Skeletal muscle satellite cell (primary cell): ENCODE measurements around the gene NPVF. TPM values are rescaled to one million over a fixed set of nuclear protein-coding genes. Genes with fewer than 3 reads are reported as not detected.

ENCODE experiments used
- H3K27me3 ChIP-seq: 2 replicates; pipeline ENCODE4 v1.7.0; 2013; ENCODE audit warnings: low read length; ENCODE audit not compliant: control insufficient read depth, insufficient read depth
- H3K36me3 ChIP-seq: 2 replicates; pipeline ENCODE4 v1.7.0; 2013; ENCODE audit warnings: mild to moderate bottlenecking, control low read depth, low read length; ENCODE audit not compliant: insufficient read depth
- H3K4me1 ChIP-seq: 2 replicates; pipeline ENCODE4 v1.7.0; 2013; ENCODE audit warnings: low read length; ENCODE audit not compliant: control insufficient read depth, insufficient read depth
- H3K4me2 ChIP-seq: 2 replicates; pipeline ENCODE4 v1.7.0; 2013; ENCODE audit warnings: mild to moderate bottlenecking, low read length
- H3K4me3 ChIP-seq: 2 replicates; pipeline ENCODE4 v1.7.0; 2013; ENCODE audit warnings: low read length
- H3K9ac ChIP-seq: 2 replicates; pipeline ENCODE4 v1.7.0; 2013; ENCODE audit warnings: mild to moderate bottlenecking, low read depth, low read length, moderate library complexity
- H3K9me3 ChIP-seq: replicated peaks from 2 replicates; pipeline ENCODE4 v1.7.0; 2013; ENCODE audit warnings: mild to moderate bottlenecking, control low read depth, low read length
- small RNA-seq: library from RNA; depleted of rRNA; stranded (forward); fragments of <200 nt; gene quantifications from one replicate; pipeline ENCODE3, GENCODE V24; 2012

The NPVF gene

DNA sequence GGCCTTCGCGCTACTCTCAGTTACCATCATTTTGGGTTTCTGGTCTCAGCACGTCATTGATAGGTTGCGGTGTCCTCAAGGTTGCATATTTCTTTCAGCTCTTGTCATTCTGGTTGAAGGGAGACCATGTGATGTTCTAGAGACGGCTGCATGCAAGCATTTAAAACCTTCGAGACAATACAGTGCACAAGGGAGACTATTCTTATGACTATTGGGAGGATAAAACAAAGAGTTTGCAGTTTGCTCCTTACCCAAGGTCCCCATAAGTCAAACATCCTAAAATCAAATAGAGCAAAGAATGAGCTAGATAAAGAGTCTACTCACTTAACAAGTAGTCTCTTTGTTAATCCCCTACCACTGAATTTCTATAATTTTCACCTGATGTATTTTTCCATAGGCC is 39.1 kb downstream of the NPVF start:
- Histone ChIP-seq H3K4me2 (no peak overlapping the region), H3K36me3 (no peaks in the 10 kb centered on the region), H3K9ac (no peak overlapping the region), H3K4me1 (no peaks in the 10 kb centered on the region), H3K9me3 (no peaks in the 10 kb centered on the region), H3K4me3 (no peak overlapping the region), H3K27me3 (peaks cover 7% of the 10 kb centered on the region)

DNA sequence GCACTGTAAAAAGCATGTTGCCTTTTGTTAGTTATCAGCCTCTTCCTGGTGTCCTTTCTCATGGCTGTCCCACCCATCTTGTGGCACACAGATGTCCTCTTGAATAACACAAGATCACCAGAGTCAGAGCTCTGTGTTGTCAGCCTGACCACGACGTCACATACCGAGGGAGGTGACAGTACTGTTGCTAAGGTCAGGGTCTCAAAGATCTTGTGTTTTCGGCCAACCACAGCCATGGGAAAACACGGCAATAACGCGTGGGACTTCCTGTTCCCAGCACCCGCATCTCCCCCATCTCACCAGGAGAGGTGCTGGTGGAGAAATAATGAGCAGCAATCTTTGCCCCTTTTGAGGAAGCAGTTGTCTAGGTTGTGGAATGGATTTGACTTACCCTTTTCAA is 40.4 kb downstream of the NPVF start:
- Histone ChIP-seq H3K27me3 (peaks cover 3% of the 10 kb centered on the region), H3K9ac (no peak overlapping the region), H3K4me1 (no peaks in the 10 kb centered on the region), H3K4me2 (no peak overlapping the region), H3K36me3 (no peaks in the 10 kb centered on the region), H3K4me3 (no peak overlapping the region), H3K9me3 (no peaks in the 10 kb centered on the region)

DNA sequence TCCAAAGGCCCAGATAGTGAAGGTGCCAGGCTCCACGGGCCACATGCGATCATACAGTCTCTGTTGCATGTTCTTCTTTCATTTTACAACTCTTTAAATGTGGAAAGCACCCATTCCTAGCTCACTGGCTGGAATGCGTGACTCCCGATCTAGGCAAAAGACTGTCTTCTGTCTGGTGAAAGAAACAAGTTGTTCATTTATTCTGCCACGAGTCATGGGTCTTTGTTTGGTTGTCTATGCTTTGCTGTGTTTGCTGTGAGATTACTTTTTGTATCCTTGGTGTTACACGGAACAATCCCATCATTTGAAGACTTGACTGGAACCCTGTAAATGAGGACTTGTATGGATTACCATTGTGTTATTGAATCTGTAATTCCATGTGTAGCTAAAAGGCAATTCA is 41.9 kb downstream of the NPVF start:
- H3K27me3 ChIP-seq: no peaks in the 10 kb centered on the region
- no peak overlapping the region for H3K4me2 ChIP-seq
- H3K9me3 ChIP-seq: no peaks in the 10 kb centered on the region
- H3K36me3 ChIP-seq: no peaks in the 10 kb centered on the region
- H3K4me1 ChIP-seq: no peaks in the 10 kb centered on the region
- no peak overlapping the region for H3K4me3 ChIP-seq
- H3K9ac ChIP-seq: no peak overlapping the region

DNA sequence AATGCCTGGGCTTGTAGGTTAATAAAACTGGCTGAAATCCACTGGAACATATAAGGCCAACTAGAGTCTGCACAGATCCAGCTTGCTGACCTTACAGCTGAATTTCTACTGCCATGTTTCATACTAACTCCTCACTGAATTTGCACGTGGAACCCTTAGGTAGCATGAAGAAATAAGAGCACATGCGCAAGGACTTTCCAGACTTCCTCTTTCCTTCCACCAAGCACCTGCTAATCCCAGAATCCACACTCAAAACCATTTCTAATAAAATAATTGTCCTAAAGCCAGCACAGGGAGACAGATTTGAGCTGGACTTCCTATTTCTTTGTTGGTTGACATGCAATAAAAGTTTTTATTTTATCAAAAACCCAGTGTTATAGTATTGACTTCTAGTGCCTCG is 46.8 kb downstream of the NPVF start:
- H3K4me2 ChIP-seq: no peak overlapping the region
- no peak overlapping the region for H3K9ac ChIP-seq

DNA sequence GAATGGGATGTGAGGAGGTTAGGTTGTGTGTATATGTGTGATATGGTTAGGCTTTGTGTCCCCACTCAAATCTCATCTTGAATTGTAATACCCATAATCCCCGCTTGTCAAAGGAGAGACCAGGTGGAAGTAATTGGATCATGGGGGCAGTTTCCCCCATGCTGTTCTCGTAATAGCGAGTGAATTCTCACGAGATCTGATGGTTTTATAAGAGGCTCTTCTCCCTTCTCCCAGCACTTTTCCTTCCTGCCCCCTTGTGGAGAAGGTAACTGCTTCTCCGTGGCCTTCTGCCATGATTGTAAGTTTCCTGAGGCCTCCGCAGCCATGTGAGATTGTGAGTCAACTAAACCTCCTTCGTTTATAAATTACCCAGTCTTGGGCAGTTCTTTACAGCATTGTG is 47.3 kb downstream of the NPVF start:
- Histone ChIP-seq H3K4me2 (peak overlapping the region; percentile 99), H3K4me3 (peak overlapping the region; percentile 90)

More for the DNA sequence above, 46.8 kb downstream of the NPVF start:
- H3K9me3 ChIP-seq: no peaks in the 10 kb centered on the region
- no peak overlapping the region for H3K4me3 ChIP-seq
- H3K36me3 ChIP-seq: no peaks in the 10 kb centered on the region
- H3K4me1 ChIP-seq: peaks cover 9% of the 10 kb centered on the region
- H3K27me3 ChIP-seq: no peaks in the 10 kb centered on the region

DNA sequence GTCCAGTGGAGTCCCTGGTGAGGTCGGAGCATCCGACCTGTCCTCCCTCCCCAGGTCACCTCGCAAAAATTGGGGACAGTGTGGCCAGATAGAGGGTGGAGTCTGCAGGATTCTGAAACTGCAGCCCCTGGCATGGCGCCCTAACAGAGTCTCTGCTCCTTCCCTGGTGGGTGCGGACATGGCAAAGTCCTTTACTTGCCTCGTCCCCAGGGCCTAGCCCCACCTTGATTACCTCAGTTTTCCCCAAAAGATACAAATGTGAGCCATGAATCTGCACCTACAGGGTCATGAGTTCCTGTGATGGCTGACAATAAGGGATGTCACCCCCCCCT is 47.7 kb downstream of the NPVF start:
- H3K27me3 ChIP-seq: no peaks in the 10 kb centered on the region
- peak overlapping the region; percentile 99 for H3K4me2 ChIP-seq
- peak overlapping the region; percentile 76 for H3K9ac ChIP-seq
- H3K4me3 ChIP-seq: peak overlapping the region; percentile 90
- H3K4me1 ChIP-seq: peaks cover 9% of the 10 kb centered on the region
- no peaks in the 10 kb centered on the region for H3K36me3 ChIP-seq
- no peaks in the 10 kb centered on the region for H3K9me3 ChIP-seq

More for the DNA sequence above, 47.3 kb downstream of the NPVF start:
- H3K9me3 ChIP-seq: no peaks in the 10 kb centered on the region
- H3K4me1 ChIP-seq: peaks cover 9% of the 10 kb centered on the region
- no peaks in the 10 kb centered on the region for H3K27me3 ChIP-seq
- no peak overlapping the region for H3K9ac ChIP-seq
- H3K36me3 ChIP-seq: no peaks in the 10 kb centered on the region

DNA sequence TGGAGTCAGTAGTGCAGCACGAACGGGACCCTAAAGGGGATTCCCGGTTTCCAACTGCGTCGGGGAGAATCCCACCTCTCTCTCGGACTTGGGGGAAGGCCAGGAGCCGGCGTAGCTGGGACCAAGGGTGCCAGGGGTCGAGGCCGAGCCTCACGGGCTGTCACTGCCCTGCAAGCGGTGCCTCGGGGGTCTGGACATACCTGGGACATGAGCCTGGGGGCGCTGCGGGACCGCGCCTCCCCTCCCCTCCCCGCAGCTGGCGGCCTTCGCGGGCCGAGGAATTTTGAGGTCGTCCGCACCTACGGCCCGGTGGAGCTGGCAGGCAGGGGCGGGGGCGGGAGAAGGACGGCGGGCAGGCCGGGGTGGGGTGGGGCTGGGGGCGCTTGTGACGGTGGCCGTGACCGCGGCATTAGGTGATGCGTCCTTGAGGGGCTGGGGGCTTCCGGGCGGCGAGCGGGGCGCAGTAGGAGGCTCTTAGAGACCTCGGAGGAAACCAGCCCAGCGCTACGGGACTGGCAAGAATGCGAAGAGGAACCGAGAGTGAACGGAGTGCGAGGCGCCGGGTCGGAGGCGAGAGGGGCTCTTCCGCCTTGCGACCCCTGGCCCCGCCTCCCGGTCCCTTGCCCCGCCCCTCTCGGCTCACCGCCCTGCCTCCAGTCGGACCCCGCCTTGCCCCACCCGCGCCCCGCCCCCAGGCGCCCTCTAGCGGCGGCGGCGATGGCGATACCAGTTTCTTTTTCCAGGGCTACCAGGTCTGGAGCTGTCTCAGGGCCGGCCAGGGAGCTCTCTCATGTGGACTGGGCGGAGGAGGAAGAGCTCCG is 48.3 kb downstream of the NPVF start:
- Histone ChIP-seq H3K4me2 (peak overlapping the region; percentile 99), H3K4me1 (peaks cover 9% of the 10 kb centered on the region), H3K4me3 (peak overlapping the region; percentile 90), H3K9ac (peak overlapping the region; percentile 76), H3K9me3 (no peaks in the 10 kb centered on the region), H3K36me3 (no peaks in the 10 kb centered on the region), H3K27me3 (no peaks in the 10 kb centered on the region)

DNA sequence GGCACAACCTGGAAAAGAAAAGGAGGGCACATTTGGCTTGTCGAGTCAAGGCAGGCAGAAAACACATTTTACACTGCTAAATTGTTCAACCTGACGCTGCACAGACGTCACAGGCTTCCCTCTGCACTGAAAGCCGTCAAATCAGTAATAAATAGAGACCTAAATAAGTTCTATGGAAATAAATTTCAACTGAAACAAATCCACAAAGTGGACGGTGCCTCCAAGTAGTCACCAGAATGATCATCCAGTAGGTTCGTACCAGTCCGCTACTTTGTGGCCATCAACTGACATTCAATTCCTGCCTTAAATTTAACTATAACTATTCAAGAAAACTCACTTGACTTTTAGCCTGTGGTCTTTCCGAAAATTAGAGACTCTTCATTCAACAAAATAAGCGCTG is 49.0 kb downstream of the NPVF start:
- Histone ChIP-seq H3K9me3 (no peaks in the 10 kb centered on the region), H3K9ac (peak overlapping the region; percentile 76), H3K4me2 (peak overlapping the region; percentile 99), H3K4me1 (peaks cover 9% of the 10 kb centered on the region), H3K36me3 (no peaks in the 10 kb centered on the region), H3K4me3 (peak overlapping the region; percentile 90), H3K27me3 (no peaks in the 10 kb centered on the region)

Small RNA genes within 50 kb of the gene (small RNA-seq; reads per million reads assigned to genes)
- not detected for gene RF00012
